Effector CD4-positive, alpha-beta T cell (primary cell): Measurements from ENCODE around the gene APBB3.
A peak's percentile ranks its signal among the peaks of the same experiment; 100 is the strongest.

ENCODE experiments used
- DNase-seq: peaks from one replicate; pipeline ENCODE4 v3.0.0-alpha.2; 2020

The APBB3 gene

GRCh38 chr5:140550147-140551079, 14.0 kb downstream of the APBB3 start:
- no peak for DNase-seq

DNA sequence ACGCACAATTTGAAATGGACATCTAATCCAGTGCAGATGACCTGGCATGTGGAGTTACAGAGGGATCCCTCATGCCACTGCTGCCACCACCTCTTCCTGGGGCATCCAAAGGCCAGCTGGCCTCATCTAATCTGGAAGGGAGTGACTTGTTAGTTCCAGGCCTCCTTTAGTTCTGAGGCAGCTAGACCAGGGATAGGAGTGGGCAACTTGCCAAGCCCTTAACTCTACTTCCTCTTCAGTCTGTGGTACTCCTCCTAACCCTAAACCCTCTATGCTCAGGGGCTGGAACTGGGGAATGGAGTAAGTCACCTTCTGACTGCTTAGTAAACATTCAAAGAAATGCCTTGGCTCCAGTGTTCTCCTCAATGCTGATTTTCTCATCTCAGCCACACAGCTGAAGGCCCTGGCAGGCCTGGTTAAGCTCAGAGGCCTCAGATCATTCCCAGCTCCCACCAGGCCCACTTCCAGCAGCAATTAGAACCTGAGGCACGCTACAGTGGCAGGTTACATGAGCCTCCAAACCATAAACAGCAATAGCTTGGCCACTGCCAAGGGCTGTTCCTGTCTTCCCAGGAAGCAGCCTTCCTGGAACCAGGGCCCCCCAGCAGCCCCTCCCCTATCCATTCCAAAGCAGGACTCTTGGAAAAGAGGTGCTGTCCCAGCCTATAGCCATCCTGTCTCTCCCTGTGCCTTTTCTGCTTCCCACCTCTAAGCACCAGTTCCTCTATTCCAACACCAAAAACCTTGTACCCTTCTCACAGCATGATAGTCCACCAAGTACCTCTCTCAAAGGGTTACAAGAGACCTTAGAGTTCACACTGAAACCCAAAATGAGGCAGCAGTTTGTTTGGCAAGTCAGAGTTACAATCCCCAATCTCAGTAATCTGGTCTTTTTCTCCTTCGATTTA, 14.9 kb downstream of the APBB3 start:
- no peak for DNase-seq

- DNase-seq: no peak
These were observed 15.6 kb downstream of the APBB3 start for GRCh38 chr5:140548791-140549190.

DNA sequence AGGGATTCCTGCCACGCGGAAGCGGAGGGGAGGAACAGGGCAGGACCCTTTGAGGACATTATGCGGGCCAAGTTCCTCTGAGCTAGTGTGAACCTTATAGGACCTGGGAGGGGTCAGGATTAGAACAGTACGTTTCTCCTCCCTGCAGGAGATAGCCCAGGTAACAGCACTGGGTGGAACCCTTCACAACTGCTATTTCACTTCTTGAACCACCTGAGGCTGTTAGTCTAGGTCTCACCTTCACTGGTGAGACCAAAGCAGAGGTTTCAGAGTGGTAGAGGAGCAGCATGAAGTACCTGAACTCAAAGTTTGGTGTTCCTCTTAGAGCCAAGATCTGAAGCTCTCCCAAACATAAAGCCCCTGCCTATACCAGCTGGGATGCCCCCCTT, 16.1 kb downstream of the APBB3 start:
- no peak for DNase-seq

GRCh38 chr5:140547508-140548299, 16.7 kb downstream of the APBB3 start, which contains the start of gene EIF4EBP3:
EIF4EBP3 (plus strand) TSS chr5:140547662; CDS start chr5:140547738, 76 bp downstream.
- DNase-seq: peak; percentile 87

- no peak for DNase-seq
These were observed 17.4 kb downstream of the APBB3 start for GRCh38 chr5:140546851-140547507.

- no peak for DNase-seq
These were observed 18.8 kb downstream of the APBB3 start for GRCh38 chr5:140545606-140546005.

DNA sequence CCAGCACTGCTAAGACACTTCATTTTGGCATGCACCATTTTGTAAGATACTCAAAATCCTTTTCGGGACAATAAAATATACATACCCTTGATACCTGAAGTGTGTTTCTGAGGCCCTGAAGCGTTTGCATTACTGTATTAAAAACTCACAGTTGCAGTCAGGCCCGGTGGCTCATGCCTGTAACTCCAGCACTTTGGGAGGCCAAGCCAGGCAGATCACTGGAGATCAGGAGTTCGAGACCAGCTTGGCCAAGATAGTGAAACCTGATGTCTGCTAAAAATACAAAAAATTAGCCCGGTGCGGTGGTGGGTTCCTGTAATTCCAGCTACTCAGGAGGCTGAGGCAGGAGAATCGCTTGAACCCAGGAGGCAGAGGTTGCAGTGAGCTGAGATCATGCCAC, 19.4 kb downstream of the APBB3 start:
- DNase-seq: no peak

DNA sequence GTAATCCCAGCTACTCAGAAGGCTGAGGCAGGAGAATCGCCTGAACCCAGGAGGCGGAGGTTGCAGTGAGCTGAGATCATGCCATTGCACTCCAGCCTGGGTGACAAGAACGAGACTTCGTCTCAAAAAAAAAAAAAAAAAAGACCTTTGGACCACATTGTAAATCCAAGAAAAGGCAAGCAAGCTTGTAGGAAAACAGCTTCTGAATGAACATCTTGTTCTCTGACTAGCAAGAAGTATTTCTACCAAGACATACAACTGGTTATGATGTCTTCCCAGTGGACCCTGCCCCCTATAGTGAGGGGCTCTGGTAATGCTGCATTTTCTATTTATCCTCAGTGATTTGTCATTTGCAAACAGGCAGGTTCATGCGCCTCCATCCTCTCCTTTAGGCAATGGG, 21.4 kb downstream of the APBB3 start:
- DNase-seq: no peak

GRCh38 chr5:140540227-140540626, 24.2 kb downstream of the APBB3 start:
- no peak for DNase-seq

DNA sequence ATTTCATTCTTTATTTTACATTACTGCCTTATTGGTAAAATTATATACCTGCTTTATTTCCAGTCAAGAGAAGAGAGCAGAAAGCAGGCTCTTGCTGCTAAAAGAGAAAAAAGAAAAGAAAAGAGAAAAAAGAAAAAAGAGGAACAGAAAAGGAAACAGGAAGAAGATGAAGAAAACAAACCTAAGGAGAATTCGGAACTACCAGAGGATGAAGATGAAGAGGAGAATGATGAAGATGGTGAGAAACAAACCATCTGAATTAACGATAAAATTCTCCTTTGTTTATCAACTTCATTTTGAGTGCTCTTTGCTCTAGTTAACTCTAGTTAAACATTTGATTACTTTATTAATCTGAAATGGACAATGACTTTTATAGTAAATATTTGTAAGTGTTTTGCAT, 40.4 kb downstream of the APBB3 start:
- no peak for DNase-seq

DNA sequence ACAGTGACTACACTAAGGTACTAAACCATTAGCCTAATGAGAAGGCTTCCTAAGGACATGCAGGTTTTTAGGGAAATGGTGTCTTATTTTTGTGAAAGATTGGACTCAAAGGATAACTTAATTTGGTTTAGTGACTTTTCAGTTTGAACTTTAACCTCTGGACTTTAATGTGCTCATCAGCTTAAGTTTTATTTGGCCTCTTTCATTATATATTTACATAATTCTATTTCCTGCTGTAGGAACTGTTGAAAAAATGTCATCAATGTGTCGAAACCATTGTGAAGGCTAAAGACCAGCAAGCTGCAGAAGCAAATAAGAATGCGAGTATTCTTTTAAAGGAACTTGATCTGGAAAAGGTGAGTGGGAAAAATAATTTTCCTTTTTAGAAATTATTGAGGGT, 51.3 kb downstream of the APBB3 start:
- DNase-seq: no peak

DNA sequence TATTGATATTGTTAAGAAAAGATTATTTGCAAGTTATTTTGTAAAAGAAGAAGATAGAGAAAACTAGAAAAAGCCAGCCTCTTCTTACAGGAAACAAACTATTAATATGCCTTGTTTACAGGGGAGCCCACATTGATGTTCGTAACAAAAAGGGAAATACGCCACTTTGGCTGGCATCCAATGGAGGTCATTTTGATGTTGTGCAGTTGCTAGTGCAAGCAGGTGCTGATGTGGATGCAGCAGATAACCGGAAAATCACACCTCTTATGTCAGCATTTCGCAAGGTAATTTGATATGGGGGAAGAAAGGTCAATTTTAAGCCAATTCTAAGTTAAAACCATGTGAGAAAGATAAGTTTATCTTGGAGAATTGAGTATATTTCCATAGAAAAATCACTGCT, 54.5 kb downstream of the APBB3 start:
- no peak for DNase-seq
